ENCODE results near the gene PTPRT.

- no peak for TF ChIP-seq CTCF (IDR thresholded peaks at IDR 0.05)
- no peak for TF ChIP-seq EP300 (IDR thresholded peaks at IDR 0.05)
- TF ChIP-seq POLR2A (IDR thresholded peaks at IDR 0.05) = no peak
- no peak for TF ChIP-seq POLR2AphosphoS5 (IDR thresholded peaks at IDR 0.05)
Measured at GRCh38 chr20:42364446-42364845, 825.3 kb downstream of the PTPRT start.
